ENCODE data around the gene MYH14.

The MYH14 gene

DNA sequence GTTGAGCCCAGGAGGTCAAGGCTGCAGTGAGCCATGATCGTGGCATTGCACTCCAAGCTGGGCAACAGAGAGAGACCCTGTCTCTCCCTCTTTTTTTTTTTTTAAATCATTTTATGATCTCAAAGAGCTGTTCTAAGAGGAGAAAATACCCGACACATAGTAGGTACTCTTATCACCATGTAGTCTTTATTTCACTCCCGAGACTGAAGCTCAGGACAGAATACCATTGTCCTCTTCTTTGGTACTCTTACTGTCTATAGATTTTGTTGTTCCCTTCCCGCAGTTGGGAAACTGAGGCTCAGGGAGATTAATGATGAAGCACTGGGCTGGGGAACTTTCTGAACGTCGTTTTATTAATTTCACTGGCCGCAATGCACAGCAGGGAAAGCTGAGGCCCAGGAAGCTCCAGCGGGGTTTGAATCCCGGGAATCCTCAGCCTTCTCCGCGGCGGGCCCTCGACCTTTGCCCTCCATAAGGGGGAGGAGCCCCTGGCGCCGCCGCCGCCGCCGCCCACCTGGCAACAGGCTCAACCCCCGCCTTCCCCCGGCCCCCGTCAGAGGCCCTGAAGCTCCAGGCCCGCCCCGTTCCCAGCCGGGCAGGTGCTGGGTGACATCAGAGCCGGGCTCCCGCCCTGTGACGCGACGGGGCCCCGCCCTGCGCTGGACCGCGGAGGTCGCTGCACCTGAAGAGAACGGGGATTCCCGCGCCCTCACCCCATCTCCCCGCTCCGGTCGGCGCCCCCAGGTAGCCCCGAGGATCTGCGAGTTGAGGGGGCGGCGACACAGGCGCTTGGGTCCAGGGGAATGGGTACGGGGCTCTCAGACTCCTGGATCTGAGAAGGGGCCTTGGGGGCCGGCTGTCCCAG is 1.6 kb downstream of the MYH14 start:
- peak overlapping the region; percentile 56 for H3K4me3 ChIP-seq (ENCODE audit: low read length)
- H3K36me3 ChIP-seq (ENCODE audit: control insufficient read depth, insufficient read depth, low read length) = no peaks in the 10 kb centered on the region; the same call in 1 of the 2 replicates
- H3K9me3 ChIP-seq (ENCODE audit: control insufficient read depth, insufficient read depth, low read length) = no peaks in the 10 kb centered on the region
- H3K4me1 ChIP-seq (ENCODE audit: control insufficient read depth, insufficient read depth, low read length) = no peaks in the 10 kb centered on the region
- no CpG with 5 or more reads among the region's 49 CpGs for WGBS (ENCODE audit: insufficient coverage, insufficient read length)
- no peaks in the 10 kb centered on the region for H3K27me3 ChIP-seq (ENCODE audit: control insufficient read depth, insufficient read depth, low read length)
- no peak for DNase-seq (ENCODE audit: low read depth, low spot score)
- no peak overlapping the region for H3K27ac ChIP-seq (ENCODE audit: low read length)

- Histone ChIP-seq H3K4me1 (ENCODE audit: control insufficient read depth, insufficient read depth, low read length) (no peaks in the 10 kb centered on the region), H3K9me3 (ENCODE audit: control insufficient read depth, insufficient read depth, low read length) (no peaks in the 10 kb centered on the region), H3K4me3 (ENCODE audit: low read length) (peak overlapping the region; percentile 56), H3K36me3 (ENCODE audit: control insufficient read depth, insufficient read depth, low read length) (no peaks in the 10 kb centered on the region; the same call in 1 of the 2 replicates), H3K27me3 (ENCODE audit: control insufficient read depth, insufficient read depth, low read length) (no peaks in the 10 kb centered on the region), H3K27ac (ENCODE audit: low read length) (no peak overlapping the region)
- DNase-seq (ENCODE audit: low read depth, low spot score) = no peak
- no CpG with 5 or more reads among the region's 12 CpGs for WGBS (ENCODE audit: insufficient coverage, insufficient read length)
Observed at GRCh38 chr19:50205681-50206138, 2.3 kb downstream of the MYH14 start.

GRCh38 chr19:50206191-50206590 is 2.8 kb downstream of the MYH14 start:
- no peak overlapping the region for H3K27ac ChIP-seq (ENCODE audit: low read length)
- DNase-seq (ENCODE audit: low read depth, low spot score) = no peak
- H3K27me3 ChIP-seq (ENCODE audit: control insufficient read depth, insufficient read depth, low read length) = no peaks in the 10 kb centered on the region
- H3K4me1 ChIP-seq (ENCODE audit: control insufficient read depth, insufficient read depth, low read length) = no peaks in the 10 kb centered on the region
- no peak overlapping the region for H3K4me3 ChIP-seq (ENCODE audit: low read length)
- WGBS (ENCODE audit: insufficient coverage, insufficient read length) = no CpG with 5 or more reads among the region's 6 CpGs
- H3K9me3 ChIP-seq (ENCODE audit: control insufficient read depth, insufficient read depth, low read length) = no peaks in the 10 kb centered on the region
- H3K36me3 ChIP-seq (ENCODE audit: control insufficient read depth, insufficient read depth, low read length) = no peaks in the 10 kb centered on the region; the same call in 1 of the 2 replicates

DNA sequence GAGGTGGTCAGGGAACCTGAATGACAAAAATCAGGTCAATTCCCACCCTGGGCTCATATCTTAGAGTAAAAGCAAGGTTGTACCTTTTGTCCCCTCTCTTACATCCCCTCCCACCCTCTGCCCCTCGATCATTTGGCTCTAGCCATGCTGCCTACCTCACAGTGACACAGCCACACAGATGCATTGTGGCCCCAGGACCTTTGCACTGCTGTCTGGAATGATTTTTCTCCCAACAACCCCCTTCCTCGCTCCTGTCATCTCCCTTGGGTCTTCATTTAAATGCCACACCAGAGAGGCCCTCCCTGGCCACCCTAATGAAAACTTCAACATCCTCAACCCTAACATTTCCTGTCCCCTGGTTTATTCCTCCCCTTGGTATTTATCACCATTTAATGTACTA is 4.3 kb downstream of the MYH14 start:
- no peak overlapping the region for H3K27ac ChIP-seq (ENCODE audit: low read length)
- no peaks in the 10 kb centered on the region; the same call in 1 of the 2 replicates for H3K9me3 ChIP-seq (ENCODE audit: control insufficient read depth, insufficient read depth, low read length)
- no peaks in the 10 kb centered on the region; the same call in 1 of the 2 replicates for H3K36me3 ChIP-seq (ENCODE audit: control insufficient read depth, insufficient read depth, low read length)
- no peak for DNase-seq (ENCODE audit: low read depth, low spot score)
- no CpG with 5 or more reads among the region's 2 CpGs for WGBS (ENCODE audit: insufficient coverage, insufficient read length)
- no peaks in the 10 kb centered on the region for H3K27me3 ChIP-seq (ENCODE audit: control insufficient read depth, insufficient read depth, low read length)
- no peaks in the 10 kb centered on the region for H3K4me1 ChIP-seq (ENCODE audit: control insufficient read depth, insufficient read depth, low read length)
- no peak overlapping the region for H3K4me3 ChIP-seq (ENCODE audit: low read length)

- Histone ChIP-seq H3K4me3 (ENCODE audit: low read length) (no peak overlapping the region), H3K4me1 (ENCODE audit: control insufficient read depth, insufficient read depth, low read length) (no peaks in the 10 kb centered on the region), H3K9me3 (ENCODE audit: control insufficient read depth, insufficient read depth, low read length) (no peaks in the 10 kb centered on the region; the same call in 1 of the 2 replicates), H3K36me3 (ENCODE audit: control insufficient read depth, insufficient read depth, low read length) (no peaks in the 10 kb centered on the region; the same call in 1 of the 2 replicates), H3K27me3 (ENCODE audit: control insufficient read depth, insufficient read depth, low read length) (no peaks in the 10 kb centered on the region), H3K27ac (ENCODE audit: low read length) (no peak overlapping the region)
- WGBS (ENCODE audit: insufficient coverage, insufficient read length) = no CpG with 5 or more reads among the region's 7 CpGs
- DNase-seq (ENCODE audit: low read depth, low spot score) = no peak
Observed at GRCh38 chr19:50209131-50209530, 5.7 kb downstream of the MYH14 start.

GRCh38 chr19:50210425-50210824 is 7.0 kb downstream of the MYH14 start:
- Histone ChIP-seq H3K4me3 (ENCODE audit: low read length) (no peak overlapping the region), H3K27me3 (ENCODE audit: control insufficient read depth, insufficient read depth, low read length) (no peaks in the 10 kb centered on the region), H3K9me3 (ENCODE audit: control insufficient read depth, insufficient read depth, low read length) (no peaks in the 10 kb centered on the region; the same call in 1 of the 2 replicates), H3K27ac (ENCODE audit: low read length) (no peak overlapping the region), H3K4me1 (ENCODE audit: control insufficient read depth, insufficient read depth, low read length) (peaks cover 1% of the 10 kb centered on the region; the same call in 1 of the 2 replicates), H3K36me3 (ENCODE audit: control insufficient read depth, insufficient read depth, low read length) (no peaks in the 10 kb centered on the region; the same call in 1 of the 2 replicates)
- WGBS (ENCODE audit: insufficient coverage, insufficient read length) = no CpG with 5 or more reads among the region's 46 CpGs
- no peak for DNase-seq (ENCODE audit: low read depth, low spot score)

DNA sequence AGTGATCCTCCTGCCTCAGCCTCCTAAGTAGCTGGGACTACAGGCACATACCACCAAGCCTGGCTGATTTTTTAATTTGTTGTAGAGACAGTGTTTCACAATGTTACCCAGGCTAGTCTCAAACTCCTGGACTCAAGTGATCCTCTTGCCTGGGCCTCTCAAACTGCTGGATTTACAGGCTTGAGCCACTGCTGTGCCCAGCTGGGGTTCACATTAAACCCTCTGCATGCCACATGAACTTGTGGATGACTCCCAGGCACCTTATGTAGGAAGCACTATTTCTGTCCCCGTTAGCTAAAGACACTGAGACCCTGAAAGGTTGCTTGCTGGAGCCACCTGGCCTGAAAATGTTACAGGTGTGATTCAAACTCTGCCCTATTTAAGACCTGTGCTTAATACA is 10.5 kb downstream of the MYH14 start:
- H3K27me3 ChIP-seq (ENCODE audit: control insufficient read depth, insufficient read depth, low read length) = no peaks in the 10 kb centered on the region
- no peak overlapping the region for H3K4me3 ChIP-seq (ENCODE audit: low read length)
- WGBS (ENCODE audit: insufficient coverage, insufficient read length) = no CpG with 5 or more reads among the region's 1 CpG
- no peaks in the 10 kb centered on the region; the same call in 1 of the 2 replicates for H3K9me3 ChIP-seq (ENCODE audit: control insufficient read depth, insufficient read depth, low read length)
- peaks cover 1% of the 10 kb centered on the region; the same call in 1 of the 2 replicates for H3K4me1 ChIP-seq (ENCODE audit: control insufficient read depth, insufficient read depth, low read length)
- no peak overlapping the region for H3K27ac ChIP-seq (ENCODE audit: low read length)
- no peak for DNase-seq (ENCODE audit: low read depth, low spot score)
- no peaks in the 10 kb centered on the region; the same call in 1 of the 2 replicates for H3K36me3 ChIP-seq (ENCODE audit: control insufficient read depth, insufficient read depth, low read length)

GRCh38 chr19:50214699-50215543 is 11.5 kb downstream of the MYH14 start:
- Histone ChIP-seq H3K27ac (ENCODE audit: low read length) (no peak overlapping the region), H3K4me3 (ENCODE audit: low read length) (no peak overlapping the region), H3K4me1 (ENCODE audit: control insufficient read depth, insufficient read depth, low read length) (peaks cover 1% of the 10 kb centered on the region; the same call in 1 of the 2 replicates), H3K9me3 (ENCODE audit: control insufficient read depth, insufficient read depth, low read length) (no peaks in the 10 kb centered on the region; the same call in 1 of the 2 replicates), H3K27me3 (ENCODE audit: control insufficient read depth, insufficient read depth, low read length) (no peaks in the 10 kb centered on the region), H3K36me3 (ENCODE audit: control insufficient read depth, insufficient read depth, low read length) (no peaks in the 10 kb centered on the region; the same call in 1 of the 2 replicates)
- no CpG with 5 or more reads among the region's 25 CpGs for WGBS (ENCODE audit: insufficient coverage, insufficient read length)
- no peak for DNase-seq (ENCODE audit: low read depth, low spot score)

DNA sequence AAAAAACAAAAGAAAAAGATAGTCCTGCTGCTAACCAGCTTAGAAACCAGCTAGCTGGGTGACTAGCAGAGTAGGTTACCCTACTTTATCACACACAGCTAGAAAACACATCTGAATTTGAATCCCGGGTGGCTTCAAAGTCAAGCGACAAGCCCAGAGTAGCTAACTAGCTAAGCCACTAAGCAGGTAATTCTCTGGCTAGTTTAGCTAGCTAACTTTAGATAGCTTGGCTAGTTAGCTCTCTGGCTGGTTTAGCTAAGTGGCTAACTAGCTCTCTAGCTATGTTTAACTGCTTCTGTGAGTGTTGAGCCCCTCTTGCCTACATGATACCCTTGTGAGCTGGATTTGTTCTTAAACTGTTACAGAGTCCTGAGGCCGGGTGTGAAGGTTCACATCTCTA is 12.4 kb downstream of the MYH14 start:
- Histone ChIP-seq H3K36me3 (ENCODE audit: control insufficient read depth, insufficient read depth, low read length) (no peaks in the 10 kb centered on the region), H3K4me1 (ENCODE audit: control insufficient read depth, insufficient read depth, low read length) (peaks cover 1% of the 10 kb centered on the region; the same call in 1 of the 2 replicates), H3K27ac (ENCODE audit: low read length) (no peak overlapping the region), H3K4me3 (ENCODE audit: low read length) (no peak overlapping the region), H3K27me3 (ENCODE audit: control insufficient read depth, insufficient read depth, low read length) (no peaks in the 10 kb centered on the region), H3K9me3 (ENCODE audit: control insufficient read depth, insufficient read depth, low read length) (no peaks in the 10 kb centered on the region; the same call in 1 of the 2 replicates)
- no peak for DNase-seq (ENCODE audit: low read depth, low spot score)
- no CpG with 5 or more reads among the region's 3 CpGs for WGBS (ENCODE audit: insufficient coverage, insufficient read length)

DNA sequence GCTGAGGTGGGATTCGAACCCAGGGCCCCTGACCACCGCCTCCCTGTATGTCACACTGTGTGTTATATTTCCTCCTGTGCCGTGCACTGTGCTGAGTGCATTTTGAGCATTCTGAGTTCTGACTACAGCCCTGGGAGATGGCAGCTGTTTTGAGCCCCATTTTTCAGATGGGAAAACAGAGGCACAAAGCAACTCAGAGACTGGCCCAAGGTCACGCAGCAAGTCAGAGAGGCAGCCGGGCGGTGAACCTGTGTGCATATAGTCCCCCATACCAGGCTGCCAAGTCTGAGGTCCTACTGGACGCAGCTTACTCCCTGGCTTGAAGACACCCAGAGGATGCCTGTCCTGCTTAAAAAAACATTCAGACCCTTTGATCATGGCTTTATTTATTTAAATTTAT is 17.7 kb downstream of the MYH14 start:
- WGBS (ENCODE audit: insufficient coverage, insufficient read length) = no CpG with 5 or more reads among the region's 7 CpGs

More for the DNA sequence above, 17.7 kb downstream of the MYH14 start:
- H3K4me3 ChIP-seq (ENCODE audit: low read length) = no peak overlapping the region
- H3K27ac ChIP-seq (ENCODE audit: low read length) = no peak overlapping the region
- H3K4me1 ChIP-seq (ENCODE audit: control insufficient read depth, insufficient read depth, low read length) = no peaks in the 10 kb centered on the region
- H3K27me3 ChIP-seq (ENCODE audit: control insufficient read depth, insufficient read depth, low read length) = no peaks in the 10 kb centered on the region
- peaks cover 2% of the 10 kb centered on the region for H3K9me3 ChIP-seq (ENCODE audit: control insufficient read depth, insufficient read depth, low read length)
- DNase-seq (ENCODE audit: low read depth, low spot score) = no peak
- no peaks in the 10 kb centered on the region for H3K36me3 ChIP-seq (ENCODE audit: control insufficient read depth, insufficient read depth, low read length)

Measured in iPS DF 6.9 (cell line).